Measurements from ENCODE around the gene TUT4. TPM values are rescaled to one million over a fixed set of nuclear protein-coding genes. Genes with fewer than 3 reads are reported as not detected.

The TUT4 gene
- total and polyA plus RNA-seq, 2 experiments from 2014 or later: 69.9 to 116 TPM

GRCh38 chr1:52579415-52579814, 26.5 kb upstream of the TUT4 start:
- no peak for DNase-seq (ENCODE audit: low spot score)
- no peak overlapping the region for H3K4me2 ChIP-seq

More at GRCh38 chr1:52579415-52579814, 26.5 kb upstream of the TUT4 start:
- H3K79me2 ChIP-seq (replicated peaks; ENCODE audit: insufficient read depth): no peaks in the 10 kb centered on the region
- Mint-ChIP-seq H3K27ac (no peak overlapping the region), H3K4me3 (no peak overlapping the region), H3K36me3 (ENCODE audit: low read depth) (no peaks in the 10 kb centered on the region), H3K9me3 (no peaks in the 10 kb centered on the region), H3K4me1 (no peaks in the 10 kb centered on the region), H3K27me3 (ENCODE audit: insufficient read depth, low read depth, poor library complexity) (no peaks in the 10 kb centered on the region)
- no peaks in the 10 kb centered on the region for H3K9me2 ChIP-seq (ENCODE audit: insufficient read depth)
- no peak overlapping the region for H2AFZ ChIP-seq
- no peak for ATAC-seq
- no peaks in the 10 kb centered on the region for H3K36me3 ChIP-seq (ENCODE audit: insufficient read depth)
- no peaks in the 10 kb centered on the region for H3K4me1 ChIP-seq (ENCODE audit: insufficient read depth)
- TF ChIP-seq REST (IDR thresholded peaks at IDR 0.05; ENCODE audit: unreplicated experiment) (no peak), JUNB (IDR thresholded peaks at IDR 0.05; ENCODE audit: unreplicated experiment) (no peak), EZH2 (IDR thresholded peaks at IDR 0.05; ENCODE audit: low read depth, unreplicated experiment) (no peak), ETS1 (IDR thresholded peaks at IDR 0.05) (no peak), NANOG (IDR thresholded peaks at IDR 0.05; ENCODE audit: borderline replicate concordance) (no peak), EZH2phosphoT487 (IDR thresholded peaks at IDR 0.05; ENCODE audit: unreplicated experiment) (no peak), CREB1 (CRISPR knock-in tag; IDR thresholded peaks at IDR 0.05; ENCODE audit: low read depth) (no peak), POLR2AphosphoS5 (IDR thresholded peaks at IDR 0.05; ENCODE audit: low read depth) (no peak), ZNF331 (CRISPR knock-in tag; IDR thresholded peaks at IDR 0.05; ENCODE audit: low read depth) (no peak), ZNF114 (CRISPR knock-in tag; IDR thresholded peaks at IDR 0.05) (no peak), STAT1 (IDR thresholded peaks at IDR 0.05; ENCODE audit: unreplicated experiment) (no peak)
- TF ChIP-seq, protein P1, sequence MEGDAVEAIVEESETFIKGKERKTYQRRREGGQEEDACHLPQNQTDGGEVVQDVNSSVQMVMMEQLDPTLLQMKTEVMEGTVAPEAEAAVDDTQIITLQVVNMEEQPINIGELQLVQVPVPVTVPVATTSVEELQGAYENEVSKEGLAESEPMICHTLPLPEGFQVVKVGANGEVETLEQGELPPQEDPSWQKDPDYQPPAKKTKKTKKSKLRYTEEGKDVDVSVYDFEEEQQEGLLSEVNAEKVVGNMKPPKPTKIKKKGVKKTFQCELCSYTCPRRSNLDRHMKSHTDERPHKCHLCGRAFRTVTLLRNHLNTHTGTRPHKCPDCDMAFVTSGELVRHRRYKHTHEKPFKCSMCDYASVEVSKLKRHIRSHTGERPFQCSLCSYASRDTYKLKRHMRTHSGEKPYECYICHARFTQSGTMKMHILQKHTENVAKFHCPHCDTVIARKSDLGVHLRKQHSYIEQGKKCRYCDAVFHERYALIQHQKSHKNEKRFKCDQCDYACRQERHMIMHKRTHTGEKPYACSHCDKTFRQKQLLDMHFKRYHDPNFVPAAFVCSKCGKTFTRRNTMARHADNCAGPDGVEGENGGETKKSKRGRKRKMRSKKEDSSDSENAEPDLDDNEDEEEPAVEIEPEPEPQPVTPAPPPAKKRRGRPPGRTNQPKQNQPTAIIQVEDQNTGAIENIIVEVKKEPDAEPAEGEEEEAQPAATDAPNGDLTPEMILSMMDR (conservative IDR thresholded peaks at IDR 0.05; ENCODE audit: low read depth in 2 of 2): no peak
- TF ChIP-seq, protein P2, sequence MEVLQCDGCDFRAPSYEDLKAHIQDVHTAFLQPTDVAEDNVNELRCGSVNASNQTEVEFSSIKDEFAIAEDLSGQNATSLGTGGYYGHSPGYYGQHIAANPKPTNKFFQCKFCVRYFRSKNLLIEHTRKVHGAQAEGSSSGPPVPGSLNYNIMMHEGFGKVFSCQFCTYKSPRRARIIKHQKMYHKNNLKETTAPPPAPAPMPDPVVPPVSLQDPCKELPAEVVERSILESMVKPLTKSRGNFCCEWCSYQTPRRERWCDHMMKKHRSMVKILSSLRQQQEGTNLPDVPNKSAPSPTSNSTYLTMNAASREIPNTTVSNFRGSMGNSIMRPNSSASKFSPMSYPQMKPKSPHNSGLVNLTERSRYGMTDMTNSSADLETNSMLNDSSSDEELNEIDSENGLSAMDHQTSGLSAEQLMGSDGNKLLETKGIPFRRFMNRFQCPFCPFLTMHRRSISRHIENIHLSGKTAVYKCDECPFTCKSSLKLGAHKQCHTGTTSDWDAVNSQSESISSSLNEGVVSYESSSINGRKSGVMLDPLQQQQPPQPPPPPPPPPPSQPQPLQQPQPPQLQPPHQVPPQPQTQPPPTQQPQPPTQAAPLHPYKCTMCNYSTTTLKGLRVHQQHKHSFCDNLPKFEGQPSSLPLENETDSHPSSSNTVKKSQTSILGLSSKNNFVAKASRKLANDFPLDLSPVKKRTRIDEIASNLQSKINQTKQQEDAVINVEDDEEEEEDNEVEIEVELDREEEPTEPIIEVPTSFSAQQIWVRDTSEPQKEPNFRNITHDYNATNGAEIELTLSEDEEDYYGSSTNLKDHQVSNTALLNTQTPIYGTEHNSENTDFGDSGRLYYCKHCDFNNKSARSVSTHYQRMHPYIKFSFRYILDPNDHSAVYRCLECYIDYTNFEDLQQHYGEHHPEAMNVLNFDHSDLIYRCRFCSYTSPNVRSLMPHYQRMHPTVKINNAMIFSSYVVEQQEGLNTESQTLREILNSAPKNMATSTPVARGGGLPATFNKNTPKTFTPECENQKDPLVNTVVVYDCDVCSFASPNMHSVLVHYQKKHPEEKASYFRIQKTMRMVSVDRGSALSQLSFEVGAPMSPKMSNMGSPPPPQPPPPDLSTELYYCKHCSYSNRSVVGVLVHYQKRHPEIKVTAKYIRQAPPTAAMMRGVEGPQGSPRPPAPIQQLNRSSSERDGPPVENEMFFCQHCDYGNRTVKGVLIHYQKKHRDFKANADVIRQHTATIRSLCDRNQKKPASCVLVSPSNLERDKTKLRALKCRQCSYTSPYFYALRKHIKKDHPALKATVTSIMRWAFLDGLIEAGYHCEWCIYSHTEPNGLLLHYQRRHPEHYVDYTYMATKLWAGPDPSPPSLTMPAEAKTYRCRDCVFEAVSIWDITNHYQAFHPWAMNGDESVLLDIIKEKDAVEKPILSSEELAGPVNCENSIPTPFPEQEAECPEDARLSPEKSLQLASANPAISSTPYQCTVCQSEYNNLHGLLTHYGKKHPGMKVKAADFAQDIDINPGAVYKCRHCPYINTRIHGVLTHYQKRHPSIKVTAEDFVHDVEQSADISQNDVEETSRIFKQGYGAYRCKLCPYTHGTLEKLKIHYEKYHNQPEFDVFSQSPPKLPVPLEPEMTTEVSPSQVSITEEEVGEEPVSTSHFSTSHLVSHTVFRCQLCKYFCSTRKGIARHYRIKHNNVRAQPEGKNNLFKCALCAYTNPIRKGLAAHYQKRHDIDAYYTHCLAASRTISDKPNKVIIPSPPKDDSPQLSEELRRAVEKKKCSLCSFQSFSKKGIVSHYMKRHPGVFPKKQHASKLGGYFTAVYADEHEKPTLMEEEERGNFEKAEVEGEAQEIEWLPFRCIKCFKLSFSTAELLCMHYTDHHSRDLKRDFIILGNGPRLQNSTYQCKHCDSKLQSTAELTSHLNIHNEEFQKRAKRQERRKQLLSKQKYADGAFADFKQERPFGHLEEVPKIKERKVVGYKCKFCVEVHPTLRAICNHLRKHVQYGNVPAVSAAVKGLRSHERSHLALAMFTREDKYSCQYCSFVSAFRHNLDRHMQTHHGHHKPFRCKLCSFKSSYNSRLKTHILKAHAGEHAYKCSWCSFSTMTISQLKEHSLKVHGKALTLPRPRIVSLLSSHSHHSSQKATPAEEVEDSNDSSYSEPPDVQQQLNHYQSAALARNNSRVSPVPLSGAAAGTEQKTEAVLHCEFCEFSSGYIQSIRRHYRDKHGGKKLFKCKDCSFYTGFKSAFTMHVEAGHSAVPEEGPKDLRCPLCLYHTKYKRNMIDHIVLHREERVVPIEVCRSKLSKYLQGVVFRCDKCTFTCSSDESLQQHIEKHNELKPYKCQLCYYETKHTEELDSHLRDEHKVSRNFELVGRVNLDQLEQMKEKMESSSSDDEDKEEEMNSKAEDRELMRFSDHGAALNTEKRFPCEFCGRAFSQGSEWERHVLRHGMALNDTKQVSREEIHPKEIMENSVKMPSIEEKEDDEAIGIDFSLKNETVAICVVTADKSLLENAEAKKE (CRISPR knock-in tag; IDR thresholded peaks at IDR 0.05): no peak
- H3F3A ChIP-seq (replicated peaks; ENCODE audit: low read depth): no peaks in the 10 kb centered on the region
- no peak overlapping the region for H3K4me3 ChIP-seq
- H3K27me3 ChIP-seq (ENCODE audit: insufficient read depth): no peaks in the 10 kb centered on the region
- no peaks in the 10 kb centered on the region; the same call in 1 of the 2 replicates for H4K20me1 ChIP-seq (replicated peaks; ENCODE audit: insufficient read depth)
- no peak overlapping the region for H3K27ac ChIP-seq (ENCODE audit: low read depth)

Measured in GM23338 (cell line).